ENCODE data around the gene ZNF823. TPM values are rescaled to one million over a fixed set of nuclear protein-coding genes. Genes with fewer than 3 reads are reported as not detected.

The ZNF823 gene
- total and polyA plus RNA-seq, 9 of the 15 experiments (the other 6 are each of a cell fraction or from before 2014, with no cell fraction given), result 4.0 to 13.4 (median 6.1) TPM

- TF ChIP-seq ZNF408 (CRISPR knock-in tag; IDR thresholded peaks at IDR 0.05; ENCODE audit: low read depth), result no peak
Measured at GRCh38 chr19:11766597-11767591, 28.1 kb upstream of the ZNF823 start, which contains the start of gene ZNF441 (continued).

DNA sequence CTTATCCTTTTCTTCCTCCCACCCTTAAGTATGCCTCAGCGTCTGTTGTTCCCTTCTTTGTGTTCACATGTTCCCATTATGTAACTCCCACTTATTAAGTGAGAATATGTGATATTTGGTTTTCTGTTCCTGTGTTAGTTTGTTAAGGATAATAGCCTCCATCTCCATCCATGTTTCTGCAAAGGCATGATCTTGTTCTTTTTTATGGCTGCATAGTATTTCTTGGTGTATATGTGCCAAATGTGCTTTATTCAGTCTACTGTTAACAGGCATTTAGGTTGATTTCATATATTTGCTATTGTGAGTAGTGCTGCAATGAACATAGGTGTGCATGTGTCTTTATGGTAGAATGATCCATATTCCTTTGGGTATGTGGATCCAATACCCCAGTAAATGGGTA lies 24.9 kb upstream of the ZNF823 start:
- FAIRE-seq, result no peak
- POLR2A ChIA-PET, result interaction anchor here (0.6 kb wide), 1 partner anchor 66 kb away, joined by 3 read pairs; no protein-coding TSS in a partner anchor

More for the DNA sequence above, 24.9 kb upstream of the ZNF823 start:
- Histone ChIP-seq H3K36me3 (ENCODE audit: control insufficient read depth, insufficient read depth, low read length) (peaks cover under 1% of the 10 kb centered on the region; the same call in 1 of the 3 replicates), H2AFZ (ENCODE audit: low read depth, low read length) (no peak overlapping the region), H3K4me2 (ENCODE audit: insufficient read depth, low read length) (no peak overlapping the region), H3K27me3 (ENCODE audit: control insufficient read depth in 2 of 2, insufficient read depth in 2 of 2, low read length in 2 of 2) (no peaks in the 10 kb centered on the region), H3K79me2 (ENCODE audit: control insufficient read depth, insufficient read depth, low read length) (peaks cover 18% of the 10 kb centered on the region), H3K4me1 (replicated peaks in 1 of 2; ENCODE audit: control insufficient read depth in 2 of 2, insufficient read depth in 2 of 2, low read length in 2 of 2) (peaks cover 7 to 18% of the 10 kb centered on the region in 2 experiments), H3K9me3 (replicated peaks; ENCODE audit: control insufficient read depth, insufficient read depth, low read depth, low read length) (peaks cover 3% of the 10 kb centered on the region; the same call in 1 of the 2 replicates), H3K4me3 (no peak overlapping the region), H3K27ac (ENCODE audit: extremely low read depth, low read depth, low read length) (no peak overlapping the region), H3K9me1 (ENCODE audit: control insufficient read depth, insufficient read depth, low read length) (no peaks in the 10 kb centered on the region), H4K20me1 (replicated peaks; ENCODE audit: control insufficient read depth, insufficient read depth, low read length) (no peaks in the 10 kb centered on the region), H3K9ac (ENCODE audit: insufficient read depth in 1 of 2, low read depth in 2 of 2, low read length in 2 of 2) (no peak overlapping the region)
- in situ Hi-C loops (cut with MboI) (no loop called here), intact Hi-C loops (cut with micrococcal nuclease) (no loop called here)
- CTCF ChIA-PET (ENCODE audit: low intra/inter-chr PET ratio), result no interaction called here
- no TSS peak for BruUV-seq (replicated peaks)
- TF ChIP-seq ARID4B (CRISPR knock-in tag; IDR thresholded peaks at IDR 0.05), result no peak
- peak; percentile 55 for TF ChIP-seq ZNF146 (CRISPR knock-in tag; IDR thresholded peaks at IDR 0.05; ENCODE audit: unreplicated experiment)
- WGBS (ENCODE audit: insufficient coverage, low coverage, missing lambda C conversion rate), result 56% methylated on average over 1 of the region's 1 CpG
- DNase-seq (ENCODE audit: extremely low read depth in 1 of 4, low spot score in 3 of 4) (no peak), ATAC-seq (no peak)

All from K562 (cell line).